ELF-1 (cell line): ENCODE data around the gene SPTSSB.

Experiments used
- DNase-seq: peaks from one replicate; pipeline ENCODE4 v3.0.0-alpha.2; 2016; ENCODE audit warnings: low read depth, low spot score

The SPTSSB gene

DNA sequence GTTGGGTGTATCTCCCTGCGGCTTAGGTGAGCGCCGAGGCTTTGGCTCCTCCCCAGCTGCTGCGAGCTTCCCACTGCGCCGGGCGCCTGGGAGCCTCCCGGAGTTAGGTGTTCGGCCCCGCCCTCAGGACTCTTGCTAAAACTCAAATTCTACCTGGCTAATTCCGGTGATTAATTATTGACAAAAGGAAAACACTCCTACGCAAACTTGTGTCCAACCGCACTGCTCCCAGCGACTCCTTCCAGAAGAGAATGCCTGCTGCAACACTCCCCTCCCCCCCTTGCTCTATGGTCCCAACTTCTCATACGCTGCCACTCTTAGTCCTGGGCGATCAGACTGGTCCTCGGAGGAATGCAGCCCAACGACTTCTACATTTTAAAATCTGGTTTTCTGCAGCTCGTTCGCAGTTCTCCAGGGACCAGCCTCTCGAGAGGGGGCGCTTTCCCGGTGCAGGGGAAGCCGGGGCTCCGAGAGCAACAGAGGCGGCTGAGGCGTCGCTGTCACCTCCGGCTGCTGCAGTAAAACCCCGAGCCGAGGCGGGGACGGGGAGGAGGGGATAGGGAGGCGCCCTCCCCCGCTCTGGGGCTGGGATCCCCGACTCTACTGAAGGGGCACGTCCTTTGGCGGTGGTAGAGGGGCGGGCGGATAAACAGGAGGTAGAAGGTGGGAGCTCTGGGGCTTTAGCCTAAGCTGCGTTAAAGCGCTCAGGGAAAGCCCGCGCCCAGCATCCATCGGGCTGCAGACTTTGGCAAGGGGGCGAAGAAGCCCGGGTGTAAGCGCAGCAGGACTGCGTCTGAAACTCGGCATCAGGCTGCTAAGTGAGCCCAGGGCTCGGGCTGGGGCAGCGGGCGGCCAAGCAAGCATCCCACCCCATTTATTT is at the start of gene SPTSSB:
TSS of gene SPTSSB (minus strand) at position 77 of the 880 bp plus-strand sequence. CDS start 25,194 bp downstream, outside the sequence.
- peak; percentile 85 for DNase-seq

GRCh38 chr3:161420746-161421145 is 49.4 kb upstream of the SPTSSB start:
- DNase-seq, result peak; percentile 61

DNA sequence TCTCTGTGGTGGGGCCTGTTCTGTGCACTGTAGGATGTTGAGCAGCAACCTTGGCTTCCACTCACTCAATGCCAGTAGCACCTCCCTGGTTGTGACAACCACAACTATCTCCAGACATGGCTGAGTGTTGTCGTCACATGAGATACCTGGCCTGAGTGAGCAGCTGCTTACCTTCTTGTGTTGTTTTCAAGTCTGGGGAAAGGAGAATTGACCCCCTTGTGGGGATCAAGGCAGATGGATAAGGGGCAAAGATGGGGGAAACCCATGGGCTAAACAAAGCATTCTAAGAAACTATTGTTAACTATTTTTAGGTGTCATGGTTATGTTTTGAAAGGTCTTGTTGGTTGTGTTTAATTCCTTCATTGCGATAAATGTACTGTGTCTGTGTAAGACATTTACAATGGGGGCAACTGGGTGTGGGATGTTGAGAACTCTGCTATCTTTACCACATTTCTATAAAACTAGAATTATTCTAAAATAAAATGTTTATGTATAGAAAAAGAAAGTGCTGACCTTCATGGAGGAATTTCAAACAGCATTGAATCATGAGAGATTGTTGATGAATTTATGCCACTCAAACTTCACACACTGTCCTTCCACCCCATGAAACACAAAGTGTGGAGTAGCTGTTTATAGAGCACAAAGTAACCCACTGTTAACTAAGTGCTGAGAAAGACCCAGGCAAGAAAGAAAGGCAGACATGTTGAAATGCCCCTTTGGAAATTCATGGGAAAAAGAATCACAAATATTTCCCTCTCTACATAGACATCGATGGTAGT is 48.4 kb upstream of the SPTSSB start:
- DNase-seq, result no peak

- DNase-seq, result peak; percentile 16
These were observed 44.4 kb upstream of the SPTSSB start for GRCh38 chr3:161415506-161416231.

- DNase-seq, result no peak
These were observed 43.6 kb upstream of the SPTSSB start for GRCh38 chr3:161414907-161415306.

GRCh38 chr3:161413855-161414210 is 42.5 kb upstream of the SPTSSB start:
- DNase-seq, result no peak

GRCh38 chr3:161413127-161413854 is 42.0 kb upstream of the SPTSSB start:
- DNase-seq, result no peak

DNA sequence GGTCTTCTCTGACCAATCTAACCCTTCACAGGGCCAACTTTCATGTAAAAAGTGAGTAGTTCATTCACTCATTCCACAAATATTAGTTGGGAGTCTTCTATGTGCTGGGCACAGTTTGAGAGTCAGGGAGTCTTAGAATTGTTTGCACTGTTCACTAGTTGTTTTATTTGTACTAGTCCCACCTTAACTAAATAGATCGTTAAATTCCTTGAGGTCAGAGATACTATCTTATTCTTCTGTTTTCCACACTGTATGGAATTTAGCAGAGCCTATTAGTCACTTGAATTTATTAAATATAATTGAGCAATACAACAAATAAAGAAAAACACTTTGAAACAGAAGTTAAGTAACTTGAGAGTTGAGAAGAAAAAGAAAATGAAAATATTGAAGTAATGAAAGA is 40.8 kb upstream of the SPTSSB start:
- DNase-seq, result no peak

- DNase-seq, result no peak
These were observed 38.5 kb upstream of the SPTSSB start for GRCh38 chr3:161409858-161410257.

GRCh38 chr3:161409069-161409468 is 37.8 kb upstream of the SPTSSB start:
- no peak for DNase-seq

GRCh38 chr3:161406594-161407555 is 35.6 kb upstream of the SPTSSB start:
- no peak for DNase-seq

DNA sequence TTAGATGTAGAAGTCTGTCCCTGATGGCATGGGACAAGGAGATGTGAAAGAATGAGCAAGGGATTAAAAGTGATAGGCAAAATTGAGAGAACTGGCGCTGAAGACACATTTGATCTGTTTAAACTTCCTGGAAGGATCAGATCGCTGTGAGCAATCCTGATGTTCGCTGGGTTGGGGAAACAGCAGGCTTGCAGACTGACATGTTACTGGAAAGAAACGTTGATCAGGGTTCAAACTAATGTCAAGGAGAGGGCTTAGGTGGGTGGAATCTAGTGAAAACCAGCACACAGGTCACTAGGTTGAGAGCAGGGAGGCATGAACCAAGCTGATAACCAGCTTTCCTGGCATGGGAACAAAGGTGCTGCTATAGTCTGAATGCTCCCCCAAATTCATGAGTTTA is 34.5 kb upstream of the SPTSSB start:
- no peak for DNase-seq

- DNase-seq, result no peak
These were observed 33.8 kb upstream of the SPTSSB start for GRCh38 chr3:161405087-161405486.

DNA sequence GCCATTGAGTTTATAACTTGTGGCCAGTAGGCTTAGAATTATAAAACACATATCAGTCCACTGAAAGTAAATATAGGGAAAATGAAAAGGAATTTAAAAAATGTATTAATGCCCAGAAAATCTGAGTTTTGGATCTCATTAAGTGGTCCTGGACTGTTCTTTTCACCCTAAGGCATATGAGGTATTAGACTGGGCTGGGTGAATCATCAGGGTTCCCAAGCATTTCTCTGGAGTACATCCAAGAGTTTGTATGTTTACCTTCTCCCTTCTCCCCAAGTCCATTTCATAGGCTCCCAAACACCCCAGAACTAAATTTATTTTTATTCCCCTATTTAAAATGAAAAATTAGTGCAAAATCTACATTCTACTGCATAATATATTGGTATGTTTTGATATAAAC is 31.9 kb upstream of the SPTSSB start:
- DNase-seq, result no peak

DNA sequence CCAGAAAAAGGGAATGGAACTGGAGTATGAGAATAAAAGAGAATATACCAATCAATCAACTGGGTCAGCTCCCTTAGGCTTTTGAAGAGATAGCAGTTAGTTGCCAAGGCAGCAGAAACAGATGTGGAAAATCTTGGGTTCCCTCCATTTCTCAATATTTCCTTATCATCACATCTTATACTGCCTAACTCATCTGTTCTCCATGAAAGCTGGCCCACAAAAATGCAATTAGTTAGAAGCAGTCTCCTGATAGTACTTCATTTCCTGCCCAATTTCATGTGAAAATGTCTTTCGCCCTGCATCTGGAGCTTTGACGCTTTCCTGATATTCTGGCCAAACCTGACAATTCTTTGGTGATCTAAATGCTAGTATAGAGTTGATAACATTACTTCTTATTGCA is 30.1 kb upstream of the SPTSSB start:
- DNase-seq, result no peak

- DNase-seq, result no peak
These were observed 29.3 kb upstream of the SPTSSB start for GRCh38 chr3:161400650-161401049.

- no peak for DNase-seq
These were observed 24.0 kb upstream of the SPTSSB start for GRCh38 chr3:161395115-161396012.

GRCh38 chr3:161393803-161394202 is 22.5 kb upstream of the SPTSSB start:
- DNase-seq, result no peak

DNA sequence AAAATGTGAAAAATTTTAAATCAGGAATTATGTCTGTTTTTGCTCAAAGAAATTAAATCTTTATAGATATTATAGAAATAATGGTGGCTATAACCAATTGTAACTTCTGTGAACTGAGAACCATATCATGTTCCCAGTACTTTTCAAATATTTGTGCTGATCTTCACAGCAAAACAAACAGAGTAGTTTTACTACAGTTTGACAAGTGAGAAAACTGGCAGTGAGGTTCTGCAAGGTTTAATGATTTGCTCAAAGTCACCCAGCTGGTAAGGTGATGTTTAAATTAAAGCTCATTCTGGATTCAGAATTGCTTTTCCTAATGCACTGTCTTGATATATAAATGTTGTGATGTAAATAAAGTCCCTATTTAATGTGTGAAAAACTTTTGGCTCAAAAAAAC is 22.0 kb upstream of the SPTSSB start:
- no peak for DNase-seq
